GM19238 (cell line): ENCODE measurements around the gene ADISSP.
A peak's percentile ranks its signal among the peaks of the same experiment; 100 is the strongest.

Experiments used
- DNase-seq: peaks from one replicate; pipeline ENCODE4 v3.0.0; 2011; ENCODE audit warnings: low spot score; ENCODE audit not compliant: insufficient read length

The ADISSP gene

DNA sequence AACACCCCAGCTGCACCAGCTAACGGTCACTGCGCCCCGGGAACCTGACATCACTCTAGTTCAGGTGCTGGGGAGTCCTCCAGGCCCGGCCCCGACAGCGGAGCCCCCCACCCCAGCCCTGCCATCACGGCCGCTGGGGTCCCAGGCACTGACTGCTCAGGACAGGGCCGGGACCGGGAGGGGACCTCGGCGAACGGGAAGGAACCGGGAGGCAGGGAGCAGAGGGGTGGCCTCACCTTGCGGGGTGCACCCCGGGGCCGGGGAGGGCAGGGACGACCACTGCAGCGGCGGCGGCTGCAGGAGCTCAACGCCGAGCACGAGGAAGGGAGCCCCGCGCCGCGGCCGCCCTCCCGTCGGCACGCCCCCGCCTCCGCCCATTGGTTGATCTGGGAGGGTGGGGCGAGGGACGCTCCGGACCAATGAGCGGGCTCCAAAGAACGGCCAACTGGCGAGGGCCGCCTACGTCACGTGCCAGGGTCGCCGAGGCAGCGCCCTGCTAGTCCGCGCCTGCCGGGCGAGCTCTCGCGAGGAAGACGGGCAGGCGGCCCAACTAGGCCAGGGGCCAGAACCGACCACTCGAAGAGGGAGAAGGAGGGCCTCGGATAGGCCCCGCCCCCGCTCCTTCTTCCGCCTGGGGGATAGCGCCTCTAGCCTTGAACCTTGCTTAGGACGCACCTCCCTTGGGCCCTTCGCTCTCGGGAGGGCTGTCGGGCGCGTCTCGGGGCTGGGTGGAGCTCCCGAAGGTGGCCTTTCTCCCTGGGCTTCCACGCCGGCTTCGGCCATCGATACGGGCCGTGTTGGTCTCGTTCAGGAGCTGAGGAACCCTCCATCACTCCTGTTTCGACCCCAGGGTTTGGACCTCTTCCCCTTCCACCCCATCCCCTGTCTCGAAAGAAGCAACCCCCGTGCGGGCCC is at the start of gene ADISSP:
Gene ADISSP (minus strand): TSS at position 327 of the 915 bp plus-strand sequence. CDS start 7,653 bp downstream, outside the sequence.
- DNase-seq, result peak; percentile 98

DNA sequence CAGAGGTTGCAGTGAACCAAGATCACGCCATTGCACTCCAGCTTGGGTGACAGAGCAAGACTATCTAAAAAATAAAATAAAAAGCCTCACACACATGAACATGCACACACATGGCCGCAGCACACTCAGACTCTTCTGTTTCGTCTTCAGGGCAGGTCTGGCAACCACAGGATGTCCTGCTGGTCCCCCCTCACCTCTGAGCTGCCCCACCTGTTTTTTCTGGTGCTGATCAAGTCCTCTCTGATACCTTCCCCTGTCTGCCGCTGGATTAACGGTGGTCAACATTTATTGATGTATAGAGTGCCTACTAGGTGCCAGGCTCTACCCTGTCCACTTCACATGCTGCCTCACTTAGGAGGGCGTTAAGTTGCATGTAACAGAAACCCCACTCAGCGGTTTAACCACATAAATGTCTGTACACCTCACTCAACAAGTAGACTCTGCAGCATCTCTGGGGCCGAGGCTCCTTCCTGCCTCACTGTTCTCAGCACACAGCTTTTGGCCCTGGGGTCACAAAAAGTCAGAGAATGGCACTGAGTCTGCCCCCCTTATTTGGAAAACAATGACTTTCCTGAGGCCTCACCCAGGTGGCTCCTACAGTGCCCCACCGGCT is 48.3 kb upstream of the ADISSP start:
- no peak for DNase-seq

DNA sequence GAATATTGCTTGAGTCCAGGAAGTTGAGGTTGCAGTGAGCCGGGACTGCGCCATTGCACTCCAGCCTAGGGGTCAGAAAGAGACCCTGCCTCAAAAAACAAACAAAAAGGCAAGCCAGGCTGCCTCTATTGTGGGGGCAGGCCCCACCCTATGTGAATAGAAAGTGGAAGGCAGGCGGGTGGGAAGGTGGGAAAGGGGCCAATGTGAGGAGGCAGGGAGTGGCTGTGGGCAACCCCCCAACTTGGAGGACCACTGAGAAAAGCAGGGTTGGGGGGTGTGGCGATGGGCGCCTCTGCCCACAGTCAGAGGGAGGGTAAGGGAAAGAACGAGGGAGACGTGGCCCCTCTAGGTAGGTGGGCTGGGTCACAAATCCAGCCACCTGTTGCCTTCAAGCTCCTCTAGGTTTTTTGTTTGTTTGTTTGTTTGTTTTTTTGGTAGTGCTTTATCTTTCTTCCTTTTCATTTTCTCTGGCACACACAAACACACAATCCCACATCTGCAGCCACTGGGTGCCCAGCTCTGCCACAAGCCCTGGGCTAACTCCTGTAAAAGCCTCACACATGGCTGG is 47.5 kb upstream of the ADISSP start:
- no peak for DNase-seq

DNA sequence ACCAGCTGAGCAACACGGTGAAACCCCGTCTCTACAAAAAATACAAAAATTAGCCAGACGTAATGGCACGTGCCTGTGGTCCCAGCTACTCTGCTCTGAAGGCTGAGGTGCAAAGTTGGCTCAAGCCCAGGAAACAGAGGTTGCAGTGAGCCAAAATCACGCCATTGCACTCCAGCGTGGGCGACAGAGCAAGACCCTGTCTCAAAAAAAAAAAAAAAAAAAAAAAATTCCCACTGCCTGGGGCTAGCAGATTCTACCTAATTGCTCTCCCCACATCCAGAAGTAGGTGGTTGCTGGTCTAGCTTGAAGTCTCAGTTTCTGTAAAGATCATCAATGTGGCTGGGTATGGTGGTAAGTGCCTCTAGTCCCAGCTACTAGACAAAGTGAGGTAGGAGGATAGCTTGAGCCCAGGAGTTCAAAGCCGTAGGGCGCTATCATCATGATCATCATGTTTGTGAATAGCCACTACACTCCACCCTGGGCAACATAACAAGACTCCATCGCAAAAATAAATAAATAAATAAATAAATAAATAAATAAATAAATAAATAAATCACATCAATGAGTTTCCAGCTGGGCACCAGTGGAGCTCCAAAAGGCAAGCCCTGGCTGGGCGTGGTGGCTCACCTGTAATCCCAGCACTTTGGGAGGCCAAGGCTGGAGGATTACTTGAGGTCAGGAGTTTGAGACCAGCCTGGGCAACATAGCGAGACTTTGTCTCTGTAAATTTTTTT is 46.5 kb upstream of the ADISSP start:
- DNase-seq, result no peak

DNA sequence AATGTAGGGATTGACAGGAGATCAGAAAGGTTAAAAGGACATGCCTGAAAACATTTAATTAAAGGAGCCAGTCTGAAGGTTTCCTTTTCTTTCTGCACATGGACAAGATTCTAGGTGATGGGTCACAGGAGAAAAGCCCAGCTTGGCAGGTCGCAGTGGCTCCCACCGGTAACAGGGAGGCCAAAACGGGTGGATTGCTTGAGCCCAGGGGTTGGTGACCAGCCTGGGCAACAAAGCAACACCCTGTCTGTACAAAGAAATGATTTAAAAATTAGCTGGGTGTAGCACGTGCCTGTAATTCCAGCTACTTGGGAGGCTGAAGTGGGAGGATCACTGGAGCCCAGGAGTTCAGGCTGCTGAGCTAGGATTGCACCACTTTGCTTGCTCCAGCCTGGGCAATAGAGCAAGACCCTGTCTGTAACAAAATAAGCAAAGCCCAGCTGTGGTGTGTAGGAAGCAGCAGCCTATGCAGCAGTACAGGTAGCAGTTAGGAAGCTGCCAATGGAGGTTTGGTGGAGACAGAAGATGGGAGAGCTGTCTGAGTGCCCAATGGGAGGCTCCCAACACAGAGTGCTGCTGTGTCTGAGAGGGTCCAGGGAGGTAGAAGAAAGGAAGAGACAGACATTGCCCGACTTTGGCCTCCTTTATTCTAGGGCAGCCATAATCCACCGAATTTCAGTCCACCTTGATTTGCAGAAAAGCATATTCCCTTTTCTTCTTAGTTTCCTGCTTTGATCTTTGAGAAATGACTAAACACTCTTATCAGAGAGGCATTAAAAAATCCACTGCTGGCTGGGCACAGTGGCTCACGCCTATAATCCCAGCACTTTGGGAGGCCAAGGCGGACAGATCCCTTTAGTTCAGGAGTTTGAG is 45.7 kb upstream of the ADISSP start:
- no peak for DNase-seq

DNA sequence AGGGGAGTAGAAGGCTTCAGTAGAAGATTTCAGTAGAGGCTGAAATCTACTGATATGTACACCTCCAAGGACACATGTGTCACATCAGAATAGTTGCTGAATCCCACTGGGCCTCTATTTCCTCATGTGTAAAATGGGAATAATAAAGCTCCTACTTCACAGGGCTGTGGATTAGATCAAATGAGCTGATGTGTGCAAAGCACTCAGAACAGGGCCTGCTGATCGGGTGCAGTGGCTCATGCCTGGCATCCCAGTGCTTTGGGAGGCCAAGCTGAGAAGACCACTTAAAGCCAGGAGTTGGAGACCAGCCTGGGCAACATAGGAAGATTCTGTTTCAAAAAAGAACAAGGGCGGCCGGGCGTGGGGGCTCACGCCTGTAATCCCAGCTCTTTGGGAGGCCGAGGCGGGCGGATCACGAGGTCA is 44.7 kb upstream of the ADISSP start:
- no peak for DNase-seq

DNA sequence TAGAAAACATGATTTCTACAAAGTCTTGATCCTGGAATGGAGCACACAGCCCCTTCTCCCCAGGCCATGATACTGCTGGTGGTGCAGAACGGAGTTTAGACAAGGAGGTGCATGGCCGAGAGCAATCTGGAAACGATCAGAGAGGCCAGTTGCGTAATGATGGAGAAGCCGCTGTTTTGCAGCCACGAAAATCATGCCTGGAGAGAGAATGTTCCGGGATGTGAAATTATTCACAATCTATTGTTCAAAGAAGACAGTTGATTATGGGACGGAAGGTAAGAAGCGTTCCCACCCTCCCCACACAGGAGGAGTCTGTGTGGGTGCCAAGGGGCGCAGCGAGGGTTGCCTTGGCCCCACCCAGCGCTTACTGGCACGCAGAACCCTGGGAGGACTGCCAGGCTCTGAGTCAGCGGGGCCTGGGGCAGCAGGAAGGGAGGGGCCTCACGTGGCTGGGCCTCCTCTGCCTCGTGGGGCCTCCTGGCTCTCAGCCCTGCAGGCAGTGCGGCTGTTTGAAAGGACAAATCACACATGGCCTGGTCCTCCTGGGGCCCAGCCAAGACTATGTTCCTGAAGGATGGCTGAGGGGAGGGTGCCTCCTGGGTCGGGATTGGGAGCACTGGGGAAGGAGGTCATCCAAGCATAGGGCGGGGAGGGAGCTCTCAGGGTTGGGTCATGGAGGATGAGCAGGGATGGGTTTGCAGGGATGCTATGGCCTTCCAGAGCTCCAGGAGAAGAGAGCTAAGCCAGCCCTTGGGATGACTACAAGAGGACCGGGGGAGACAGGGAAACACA is 44.1 kb upstream of the ADISSP start:
- DNase-seq, result no peak

DNA sequence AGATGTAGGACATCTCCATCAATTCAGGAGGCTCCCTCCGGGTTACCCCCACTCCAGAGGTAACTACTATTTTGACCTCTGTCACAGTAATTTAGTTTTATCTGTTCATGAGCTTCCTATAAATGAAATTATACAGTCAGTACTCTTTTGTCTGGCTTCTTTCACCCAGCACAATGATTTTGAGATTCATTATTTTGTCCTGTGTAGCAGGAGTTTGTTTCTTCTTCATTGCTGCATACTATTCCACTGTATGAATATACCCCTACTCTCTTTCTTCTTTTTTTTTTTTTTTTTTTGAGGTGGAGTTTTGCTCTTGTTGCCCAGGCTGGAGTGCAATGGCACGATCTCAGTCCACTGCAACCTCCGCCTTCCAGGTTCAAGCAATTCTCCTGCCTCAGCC is 41.0 kb upstream of the ADISSP start:
- no peak for DNase-seq

DNA sequence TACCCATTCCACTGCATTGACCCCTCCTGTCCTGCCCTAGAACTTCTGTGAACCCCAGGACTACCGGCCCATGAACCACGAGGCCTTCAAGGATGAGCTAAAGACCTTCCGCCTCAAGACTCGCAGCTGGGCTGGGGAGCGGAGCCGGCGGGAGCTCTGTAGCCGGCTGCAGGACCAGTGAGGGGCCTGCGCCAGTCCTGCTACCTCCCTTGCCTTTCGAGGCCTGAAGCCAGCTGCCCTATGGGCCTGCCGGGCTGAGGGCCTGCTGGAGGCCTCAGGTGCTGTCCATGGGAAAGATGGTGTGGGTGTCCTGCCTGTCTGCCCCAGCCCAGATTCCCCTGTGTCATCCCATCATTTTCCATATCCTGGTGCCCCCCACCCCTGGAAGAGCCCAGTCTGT is 37.2 kb upstream of the ADISSP start:
- no peak for DNase-seq

DNA sequence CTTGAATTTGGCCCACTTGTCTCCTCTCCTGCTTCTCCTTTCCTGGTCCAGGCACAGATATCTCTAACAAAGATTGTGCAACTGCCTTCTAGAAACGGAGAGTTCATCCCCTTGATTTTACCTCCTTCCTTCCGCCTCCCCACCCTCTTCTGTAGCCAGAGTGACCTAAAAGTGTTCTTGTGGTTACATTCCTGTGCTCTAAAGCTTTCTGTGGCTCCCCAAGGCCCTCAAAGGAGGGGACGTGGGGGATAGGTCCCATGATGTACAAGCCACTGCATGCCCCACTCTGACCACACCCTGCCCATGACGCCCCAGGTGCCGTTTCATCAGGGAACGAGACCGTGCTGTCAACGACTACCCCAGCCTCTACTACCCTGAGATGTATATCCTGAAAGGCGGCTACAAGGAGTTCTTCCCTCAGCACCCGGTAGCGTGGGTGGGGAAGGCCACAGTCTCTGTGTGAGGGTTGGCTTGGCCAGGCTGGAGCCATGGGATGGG is 36.8 kb upstream of the ADISSP start:
- DNase-seq, result no peak

DNA sequence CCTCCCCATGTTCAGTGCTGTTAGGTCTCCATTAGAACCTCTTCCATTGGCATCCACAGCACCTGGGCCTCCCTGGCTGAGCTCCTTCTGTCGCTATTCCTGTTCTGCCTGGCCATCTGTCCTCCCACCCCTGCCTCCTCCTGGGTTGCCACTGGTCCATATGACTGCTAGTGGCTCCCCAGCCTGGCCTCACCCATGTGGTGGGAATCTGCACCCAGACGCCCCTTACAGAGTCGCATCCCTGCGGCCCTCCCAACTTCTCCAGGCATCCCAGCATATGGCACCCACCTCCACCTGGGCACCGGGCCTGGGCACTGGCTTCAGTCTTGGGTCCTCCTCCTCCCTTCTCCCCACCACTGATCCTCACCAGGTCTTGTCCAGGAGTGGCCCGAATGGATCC is 36.3 kb upstream of the ADISSP start:
- no peak for DNase-seq

DNA sequence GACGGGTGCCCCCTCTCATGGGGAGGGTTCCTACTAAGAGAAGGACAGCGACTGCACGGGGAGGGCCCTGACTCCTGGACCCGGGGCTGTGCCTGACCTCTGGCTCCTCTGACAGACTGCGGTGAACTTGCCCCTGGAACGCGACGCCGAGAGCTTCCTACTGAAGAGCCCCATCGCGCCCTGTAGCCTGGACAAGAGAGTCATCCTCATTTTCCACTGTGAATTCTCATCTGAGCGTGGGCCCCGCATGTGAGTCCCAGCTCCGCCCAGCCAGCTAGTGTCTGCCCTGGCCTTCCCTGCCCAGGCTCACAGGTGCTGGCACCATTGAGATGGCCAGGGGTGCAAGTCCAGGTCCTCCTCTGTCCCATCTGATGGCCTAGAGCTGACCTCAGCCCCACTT is 35.7 kb upstream of the ADISSP start:
- DNase-seq, result no peak

DNA sequence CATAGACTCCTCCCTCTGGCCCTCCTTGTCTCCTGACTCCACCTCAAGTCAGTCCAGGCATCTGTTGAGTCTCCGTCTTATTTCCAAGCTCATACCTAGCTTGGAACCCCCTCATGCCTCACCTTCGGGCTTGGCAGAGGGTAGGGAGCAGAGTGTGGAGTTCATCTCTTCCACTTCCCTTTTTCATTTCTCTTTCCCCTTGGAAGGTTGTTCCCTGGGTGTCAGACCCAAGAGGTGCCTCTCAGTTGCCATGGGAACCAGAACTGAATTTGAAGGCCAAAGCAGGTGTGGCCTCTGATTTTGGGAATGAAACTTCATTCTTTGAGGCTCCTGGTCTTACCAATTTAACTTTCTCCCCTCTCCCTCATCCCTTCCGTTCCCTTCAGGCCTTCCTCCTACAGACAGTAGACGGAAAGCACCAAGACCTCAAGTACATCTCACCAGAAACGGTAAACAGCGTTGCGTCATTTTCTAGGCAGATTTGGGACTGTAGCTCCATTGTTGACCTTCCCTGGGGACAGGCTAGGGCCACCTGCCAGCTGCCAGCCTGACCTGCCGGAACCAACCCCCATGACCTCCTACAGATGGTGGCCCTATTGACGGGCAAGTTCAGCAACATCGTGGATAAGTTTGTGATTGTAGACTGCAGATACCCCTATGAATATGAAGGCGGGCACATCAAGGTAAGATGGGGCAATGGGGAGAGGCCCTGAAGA is 35.1 kb upstream of the ADISSP start:
- no peak for DNase-seq

DNA sequence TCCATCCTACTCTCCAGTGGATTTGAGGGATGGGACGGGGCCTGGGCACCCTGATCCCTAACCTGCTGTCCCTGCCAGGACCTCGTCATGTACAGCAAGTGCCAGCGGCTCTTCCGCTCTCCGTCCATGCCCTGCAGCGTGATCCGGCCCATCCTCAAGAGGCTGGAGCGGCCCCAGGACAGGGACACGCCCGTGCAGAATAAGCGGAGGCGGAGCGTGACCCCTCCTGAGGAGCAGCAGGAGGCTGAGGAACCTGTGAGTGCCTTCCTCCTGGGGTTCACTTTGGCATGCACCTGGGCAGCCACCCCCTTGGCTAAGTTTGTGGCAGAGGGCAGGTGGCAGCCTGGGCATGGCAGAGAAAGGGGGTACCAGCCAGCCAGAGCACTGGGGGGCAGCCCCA is 34.3 kb upstream of the ADISSP start:
- DNase-seq, result no peak

DNA sequence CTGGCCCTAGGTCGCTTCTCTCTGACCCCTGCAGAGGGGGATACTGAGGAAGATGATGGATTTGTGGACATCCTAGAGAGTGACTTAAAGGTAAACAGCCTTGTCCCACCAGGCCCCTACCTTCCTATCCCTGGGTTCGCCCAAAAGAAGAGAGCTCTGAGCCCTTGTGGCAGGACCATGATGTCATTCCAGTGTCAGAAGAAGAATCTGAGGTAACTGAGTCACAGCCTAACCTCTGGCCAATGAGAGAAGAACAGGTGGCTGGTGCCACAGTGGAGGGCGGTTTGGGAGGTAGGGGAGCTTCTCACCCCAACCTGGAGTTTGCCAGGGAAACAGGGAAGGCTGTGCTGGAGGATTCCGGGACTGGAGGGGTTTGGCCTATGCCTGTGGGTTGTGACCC is 33.7 kb upstream of the ADISSP start:
- DNase-seq, result no peak

DNA sequence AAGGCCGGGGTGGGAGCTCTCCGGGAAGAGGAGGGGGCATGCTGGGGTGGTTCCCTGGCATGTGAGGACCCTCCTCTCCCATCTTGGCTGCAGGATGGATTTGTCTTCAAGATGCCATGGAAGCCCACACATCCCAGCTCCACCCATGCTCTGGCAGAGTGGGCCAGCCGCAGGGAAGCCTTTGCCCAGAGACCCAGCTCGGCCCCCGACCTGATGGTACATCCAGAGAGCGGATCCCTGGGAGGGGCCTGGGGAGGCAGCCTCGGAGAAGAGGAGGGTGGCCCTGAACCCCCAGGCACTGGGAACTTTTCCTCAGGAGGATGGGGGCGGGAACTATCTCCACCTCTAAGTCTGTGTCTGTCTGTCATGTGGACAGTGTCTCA is 33.3 kb upstream of the ADISSP start:
- DNase-seq, result no peak

DNA sequence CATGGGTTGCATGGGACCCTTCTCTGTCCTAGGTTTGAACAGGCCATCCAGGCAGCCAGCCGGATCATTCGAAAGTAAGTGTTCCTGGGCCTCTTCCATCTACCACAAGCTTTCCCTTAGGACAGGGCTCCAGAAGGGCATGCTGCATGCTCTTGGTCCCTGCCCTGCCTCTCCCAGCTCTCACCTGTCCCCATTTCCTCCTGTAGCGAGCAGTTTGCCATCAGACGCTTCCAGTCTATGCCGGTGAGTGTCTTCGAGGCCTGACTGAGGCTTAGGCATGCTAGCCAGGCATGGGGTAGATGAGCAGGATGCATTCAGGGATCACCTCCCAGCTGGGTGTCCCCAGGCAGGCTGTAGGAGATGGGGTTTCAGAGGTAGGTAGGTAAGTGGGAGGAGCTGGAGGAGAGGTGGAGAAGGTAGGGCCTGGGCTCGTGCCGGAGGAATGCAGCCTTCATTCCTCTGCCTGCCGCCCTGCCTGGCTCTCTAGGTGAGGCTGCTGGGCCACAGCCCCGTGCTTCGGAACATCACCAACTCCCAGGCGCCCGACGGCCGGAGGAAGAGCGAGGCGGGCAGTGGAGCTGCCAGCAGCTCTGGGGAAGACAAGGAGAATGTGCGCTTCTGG is 32.8 kb upstream of the ADISSP start:
- DNase-seq, result no peak

DNA sequence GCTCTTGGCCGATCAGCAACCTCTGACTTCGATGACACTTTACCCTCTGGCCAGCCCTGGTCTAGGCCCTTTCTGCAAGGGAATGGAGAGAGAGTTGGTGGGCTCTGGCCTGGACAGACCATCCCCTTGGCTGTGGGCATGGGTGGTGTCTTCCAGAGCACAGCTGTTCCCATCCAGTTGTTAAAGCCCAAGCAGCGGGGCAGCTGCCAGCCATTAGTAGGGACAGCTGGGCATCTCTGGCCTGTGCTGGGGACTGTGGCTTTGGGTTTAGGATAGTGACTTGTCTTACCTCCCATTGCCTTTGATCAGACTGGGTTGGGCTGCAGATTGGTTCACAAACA is 31.3 kb upstream of the ADISSP start:
- DNase-seq, result no peak

DNA sequence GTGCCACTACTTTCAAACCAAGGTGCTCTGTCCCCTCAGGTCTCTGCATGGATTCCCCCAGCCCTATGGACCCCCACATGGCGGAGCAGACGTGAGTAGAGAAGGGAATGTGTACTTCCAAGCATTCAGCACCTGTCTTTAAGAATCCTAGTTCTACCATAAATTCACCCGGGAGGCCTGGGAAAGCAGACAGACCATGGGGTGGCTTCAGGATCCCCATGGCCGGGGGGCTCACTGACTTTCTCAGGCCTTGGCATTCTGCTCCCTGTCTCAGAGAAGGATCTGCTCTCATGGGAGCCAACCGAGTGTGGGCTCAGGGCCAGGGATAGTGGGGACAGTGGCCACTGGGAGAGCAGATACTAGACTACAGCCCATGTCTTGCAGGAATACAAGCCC is 30.8 kb upstream of the ADISSP start:
- no peak for DNase-seq
